Erythroblast (primary cell): Measurements from ENCODE around the gene PPME1.

Experiments
- GATA1 ChIP-seq: IDR thresholded peaks from 2 replicates; pipeline ENCODE4 v1.6.1; 2011; ENCODE audit warnings: low read depth, mild to moderate bottlenecking, control low read depth, low read length, moderate library complexity
- POLR2A ChIP-seq: IDR thresholded peaks from 2 replicates; pipeline ENCODE4 v1.6.1; 2011; ENCODE audit warnings: mild to moderate bottlenecking, low read length

DNA sequence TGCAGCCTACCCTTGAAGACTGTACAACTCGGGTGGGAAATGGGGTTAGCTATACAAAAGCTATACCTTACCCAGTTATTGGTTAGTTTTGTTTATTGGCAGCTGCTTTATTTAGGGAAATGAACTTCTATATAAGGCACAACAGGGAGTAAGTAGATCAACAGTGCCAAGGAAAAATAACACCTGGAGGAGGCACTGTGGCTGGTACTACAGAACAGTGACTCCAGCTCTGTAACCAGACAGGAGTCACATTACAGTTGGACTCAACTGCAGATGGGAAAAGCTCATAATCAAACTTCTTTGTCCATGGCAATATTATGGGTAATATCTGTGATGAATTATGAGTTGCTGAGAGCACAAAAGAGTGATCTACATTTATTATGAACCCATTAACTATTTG is 126.4 kb downstream of the PPME1 start:
- TF ChIP-seq POLR2A (no peak), GATA1 (no peak)
